Stimulated activated CD4-positive, alpha-beta T cell treated with anti-CD3 and anti-CD28 coated beads, TNF-alpha, amount 100 ng/mL, for 24 hours (primary cell): Measurements from ENCODE around the gene CCBE1.
"Not testable (repeated sequence)": the region's sequence is repeated elsewhere in the genome, so short reads cannot be mapped to it uniquely, and the experiment has no call there.

Source experiments
- DNase-seq, 3 experiments: peaks; one replicate each; pipeline ENCODE4 v3.0.0-alpha.2; 2020; ENCODE audit warnings: low read depth in 3 of 3

CCBE1 gene

DNA sequence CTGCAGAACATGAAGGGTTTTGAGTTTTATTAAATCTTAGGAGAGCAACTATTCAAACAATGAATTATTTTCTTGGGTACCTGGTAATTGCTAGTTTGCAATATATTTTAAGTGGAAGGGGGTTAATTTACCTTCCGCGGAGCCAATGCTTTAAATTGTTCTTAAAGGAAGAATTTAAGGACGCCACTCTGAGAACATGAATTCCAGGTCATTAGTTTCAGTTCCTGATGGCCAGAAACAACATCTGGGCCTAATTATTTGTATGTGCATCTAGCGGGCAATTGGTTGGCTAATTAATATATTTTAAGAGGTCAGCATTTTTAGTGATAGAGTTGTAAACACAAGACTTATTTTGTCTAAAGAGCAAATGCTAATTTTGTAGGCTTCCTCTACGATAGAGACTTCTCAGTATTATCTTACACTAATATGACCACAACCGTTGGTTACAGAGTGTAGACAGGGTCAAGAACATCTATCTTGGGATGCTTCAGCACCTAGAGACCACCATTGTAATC is 40.8 kb downstream of the CCBE1 start:
- no peak for DNase-seq

- DNase-seq, result no peak
These were observed 41.5 kb downstream of the CCBE1 start for GRCh38 chr18:59655676-59656075.

DNA sequence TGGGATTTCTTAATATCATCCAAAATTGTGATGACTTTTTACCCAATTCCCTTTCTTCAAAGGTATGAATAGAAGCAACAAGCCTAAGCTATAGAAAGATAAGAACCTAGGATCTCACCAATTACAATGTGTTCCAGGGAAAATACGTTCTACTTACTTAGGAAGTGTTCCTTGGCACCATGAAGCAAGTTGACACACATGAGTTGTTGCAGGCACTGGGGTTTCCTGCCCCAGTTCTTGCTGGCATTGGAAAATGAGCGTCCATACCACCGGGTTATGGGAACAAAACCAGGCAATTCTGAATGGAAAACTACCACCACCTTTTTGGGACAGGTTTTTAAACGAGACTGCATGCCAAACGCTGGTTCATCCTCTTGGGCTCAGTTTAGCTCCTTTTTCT is 46.2 kb downstream of the CCBE1 start:
- DNase-seq, result no peak

DNA sequence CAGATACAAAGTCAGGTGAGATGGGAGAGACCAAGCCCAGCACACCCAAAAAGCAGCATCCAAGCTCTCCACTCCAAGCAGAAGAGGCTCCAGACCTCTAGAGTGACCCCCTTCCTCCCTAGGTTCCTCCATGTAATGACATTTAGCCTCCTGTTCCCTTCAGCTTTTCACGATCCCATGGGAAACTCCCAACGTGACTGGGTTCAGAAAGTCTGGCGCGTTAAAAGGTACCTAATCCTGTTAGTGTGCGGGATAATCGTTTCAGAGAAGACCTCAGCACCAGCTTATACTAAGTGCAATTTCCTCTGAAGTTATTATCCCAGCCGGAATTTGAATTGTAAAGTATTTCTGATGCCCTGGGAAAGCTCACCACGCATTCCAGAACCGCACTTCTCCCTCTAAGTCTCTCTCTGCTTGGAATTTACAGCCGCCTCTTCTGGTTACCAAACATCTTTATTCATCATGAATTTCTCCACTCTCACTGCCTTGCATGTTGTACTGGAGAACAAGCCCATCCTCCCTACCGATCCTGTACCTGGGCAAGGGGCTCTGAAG is 46.9 kb downstream of the CCBE1 start:
- DNase-seq, result no peak

DNA sequence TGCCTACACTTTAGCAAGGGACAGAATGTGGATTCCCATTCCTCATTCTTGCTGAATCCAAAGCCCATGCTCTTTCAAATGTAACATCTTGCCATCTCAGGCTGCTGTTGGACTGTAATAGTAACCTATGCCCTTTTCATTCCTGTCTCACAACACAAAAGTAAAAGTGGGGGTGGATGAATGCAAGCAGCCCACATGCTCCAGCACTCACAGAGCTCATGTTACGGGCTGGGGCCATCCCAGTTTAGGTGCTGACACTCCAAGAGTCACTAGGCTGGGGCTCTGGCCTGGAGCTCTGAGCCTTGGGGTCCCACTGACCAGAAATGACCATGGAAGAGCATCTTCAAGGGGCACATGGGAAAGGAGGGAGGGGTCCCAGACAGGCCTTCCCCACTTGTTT is 47.6 kb downstream of the CCBE1 start:
- DNase-seq, result no peak

- DNase-seq, result not testable (repeated sequence)
These were observed 48.8 kb downstream of the CCBE1 start for GRCh38 chr18:59648469-59648868.

GRCh38 chr18:59646963-59647307 is 50.3 kb downstream of the CCBE1 start:
- DNase-seq, result no peak

DNA sequence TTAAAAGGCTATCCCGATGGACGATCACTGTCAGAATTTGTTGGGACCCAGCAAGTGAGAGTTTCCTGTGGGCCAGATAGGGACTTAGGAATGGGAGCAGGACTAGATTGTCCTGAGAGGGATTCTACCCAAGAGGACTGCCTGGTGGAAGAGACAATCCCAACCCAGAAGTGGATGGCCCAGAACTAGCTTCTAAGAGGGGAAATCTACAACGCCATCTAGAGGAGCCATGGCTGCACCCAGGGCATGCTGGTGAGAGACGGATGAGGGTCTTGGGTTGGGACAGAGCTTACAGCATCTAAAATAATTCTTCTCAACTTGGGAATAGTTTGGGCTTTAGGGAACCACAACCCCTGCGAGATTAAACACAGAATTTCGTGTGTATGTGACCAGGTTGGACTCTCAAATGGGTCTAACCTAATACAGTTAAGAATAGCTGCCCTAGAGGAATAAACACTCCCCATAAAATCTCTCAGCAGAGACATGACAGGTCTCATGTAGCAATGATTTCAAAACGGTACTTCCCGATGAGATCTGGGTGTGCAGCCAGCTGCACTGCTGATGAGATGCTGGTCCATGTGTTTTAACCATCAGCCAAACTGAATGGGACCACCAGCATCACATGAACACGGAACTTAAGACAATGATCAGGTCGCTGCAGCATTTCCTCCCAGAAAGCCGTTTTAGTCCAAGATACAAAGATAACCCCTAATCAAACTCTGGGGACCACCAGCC is 50.8 kb downstream of the CCBE1 start:
- DNase-seq, result no peak

- no peak for DNase-seq
These were observed 53.5 kb downstream of the CCBE1 start for GRCh38 chr18:59643740-59644139.

DNA sequence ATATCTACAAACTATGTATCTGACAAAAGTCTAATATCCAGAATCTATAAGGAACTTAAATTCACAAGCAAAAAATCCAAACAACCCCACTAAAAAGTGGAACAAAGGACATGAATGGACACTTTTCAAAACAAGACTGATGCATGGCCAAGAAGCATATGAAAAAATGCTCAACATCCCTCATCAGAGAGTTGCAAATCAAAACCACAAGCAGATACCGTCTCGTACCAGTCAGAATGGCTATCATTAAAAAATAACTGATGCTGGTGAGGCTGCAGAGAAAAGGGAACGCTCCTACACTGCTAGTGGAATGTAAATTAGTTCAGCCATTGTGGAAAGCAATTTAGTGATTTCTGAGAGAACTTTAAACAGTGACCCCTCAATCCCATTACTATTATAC is 56.5 kb downstream of the CCBE1 start:
- no peak for DNase-seq

GRCh38 chr18:59639821-59640220 is 57.4 kb downstream of the CCBE1 start:
- no peak for DNase-seq

GRCh38 chr18:59639136-59639535 is 58.1 kb downstream of the CCBE1 start:
- DNase-seq, result no peak

- DNase-seq, result no peak
These were observed 63.2 kb downstream of the CCBE1 start for GRCh38 chr18:59633961-59634485.

- DNase-seq, result no peak
These were observed 63.9 kb downstream of the CCBE1 start for GRCh38 chr18:59633317-59633716.

DNA sequence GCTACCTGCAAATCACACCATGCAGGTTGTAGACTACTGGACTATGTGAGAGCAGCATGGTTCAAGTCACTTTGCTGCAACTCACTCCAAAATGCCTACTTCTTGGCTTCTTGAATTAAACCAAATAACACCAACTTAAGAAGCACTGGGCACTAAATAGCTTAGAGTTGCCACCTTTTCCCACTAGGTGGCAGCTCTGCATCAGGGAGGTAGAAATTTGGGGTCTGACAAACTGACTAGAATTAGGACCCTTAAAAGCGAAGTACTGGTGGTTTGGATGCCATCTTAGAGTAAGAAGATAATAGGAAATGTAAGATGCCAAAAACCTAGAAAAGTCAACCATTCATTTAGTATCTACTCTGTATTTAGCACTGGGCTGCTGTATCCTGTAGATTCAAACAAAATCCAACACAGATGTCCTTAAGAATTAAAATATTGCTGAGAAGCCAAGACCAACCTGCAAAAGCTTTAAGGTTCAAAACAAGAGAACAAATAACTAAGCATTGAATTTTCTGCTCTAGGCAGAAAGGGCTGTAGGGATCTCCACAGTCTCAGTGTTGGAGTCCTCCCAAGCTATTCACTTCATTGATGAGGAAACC is 65.5 kb downstream of the CCBE1 start:
- no peak for DNase-seq

- no peak for DNase-seq
These were observed 67.3 kb downstream of the CCBE1 start for GRCh38 chr18:59629894-59630293.

- DNase-seq, result no peak
These were observed 68.2 kb downstream of the CCBE1 start for GRCh38 chr18:59628995-59629394.

DNA sequence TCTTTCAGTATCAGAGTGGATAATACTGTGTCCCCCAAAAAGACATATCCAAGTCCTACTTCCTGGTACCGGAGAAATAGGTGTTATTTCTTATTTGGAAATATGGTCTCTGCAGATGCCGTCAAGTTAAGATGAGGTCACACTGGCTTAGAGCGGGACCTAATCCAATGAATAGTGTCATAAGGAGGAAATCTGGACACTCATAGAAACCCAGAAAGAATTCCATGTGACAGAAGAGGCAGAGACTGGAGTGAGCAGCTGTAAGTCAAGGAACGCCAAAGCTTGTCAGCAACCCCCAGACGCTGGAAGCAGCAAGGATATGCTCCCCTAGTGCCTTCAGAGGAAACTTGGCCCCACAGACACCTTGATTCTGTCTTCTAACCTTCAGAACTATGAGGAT is 69.8 kb downstream of the CCBE1 start:
- no peak for DNase-seq

GRCh38 chr18:59624369-59624765 is 72.9 kb downstream of the CCBE1 start:
- no peak for DNase-seq

DNA sequence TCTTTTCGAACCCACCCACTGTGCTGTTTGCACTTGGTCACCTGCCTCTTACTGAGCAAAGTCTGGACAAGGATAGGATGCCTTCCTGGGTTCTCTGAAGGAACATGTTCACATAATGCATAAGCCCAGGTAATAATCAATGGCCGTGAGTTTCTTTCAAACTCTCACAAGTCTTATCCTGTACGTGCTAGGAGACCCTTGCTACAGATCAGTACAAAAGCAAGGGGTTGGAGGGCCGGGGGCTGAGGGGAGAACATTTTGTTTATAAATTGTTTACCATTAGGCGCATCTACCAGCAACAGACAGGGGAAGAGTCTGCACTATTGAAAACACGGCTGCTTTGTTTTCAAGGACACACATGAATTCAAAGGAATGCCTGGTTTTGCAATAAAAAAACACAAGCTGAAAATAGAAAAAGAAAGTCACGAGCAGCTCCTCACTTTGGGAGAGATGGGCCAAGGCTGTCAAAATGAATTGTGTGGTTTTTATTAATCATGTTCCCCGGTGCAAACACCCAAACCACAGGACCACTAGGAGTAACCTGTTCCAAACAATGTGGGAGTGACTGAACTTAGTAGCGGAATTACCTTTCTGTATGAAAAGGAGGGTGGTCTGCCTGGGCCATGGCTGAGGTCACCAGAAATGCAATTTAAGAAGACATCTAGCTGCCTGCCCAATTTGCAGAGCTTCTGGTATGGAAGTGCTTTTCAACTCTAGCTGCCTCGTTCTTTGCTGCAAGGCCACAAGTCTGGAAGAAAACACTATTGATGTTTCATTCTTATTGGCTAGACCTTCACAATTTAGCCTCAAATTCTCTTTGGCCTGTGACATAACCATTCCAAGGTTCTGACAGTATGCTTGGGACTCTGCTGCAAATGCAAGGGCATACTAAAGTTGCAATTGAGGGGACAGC is 73.5 kb downstream of the CCBE1 start:
- DNase-seq, result no peak

- no peak for DNase-seq
These were observed 76.2 kb downstream of the CCBE1 start for GRCh38 chr18:59621027-59621426.

DNA sequence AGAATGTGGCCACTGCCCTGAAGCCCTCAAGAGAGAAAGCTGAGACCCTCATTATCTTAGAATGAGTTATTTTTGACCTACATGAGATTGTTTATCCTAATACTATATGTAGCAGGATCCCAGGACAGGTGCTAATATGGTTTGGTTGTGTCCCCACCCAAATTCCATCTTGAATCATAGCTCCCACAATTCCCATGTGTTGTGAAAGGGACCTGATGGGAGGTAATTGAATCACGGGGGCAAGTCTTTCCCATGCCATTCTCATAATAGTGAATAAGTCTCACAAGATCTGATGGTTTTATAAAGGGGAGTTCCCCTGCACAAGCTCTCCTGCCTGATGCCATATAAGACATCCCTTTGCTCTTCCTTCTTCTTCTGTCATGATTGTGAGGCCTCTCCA is 76.8 kb downstream of the CCBE1 start:
- DNase-seq, result no peak
